ENCODE data around the gene AGAP1. TPM values are rescaled to one million over a fixed set of nuclear protein-coding genes. Genes with fewer than 3 reads are reported as not detected.

Gene AGAP1
- total and polyA plus RNA-seq, 2 donors: 1.7 to 3.0 TPM

DNA sequence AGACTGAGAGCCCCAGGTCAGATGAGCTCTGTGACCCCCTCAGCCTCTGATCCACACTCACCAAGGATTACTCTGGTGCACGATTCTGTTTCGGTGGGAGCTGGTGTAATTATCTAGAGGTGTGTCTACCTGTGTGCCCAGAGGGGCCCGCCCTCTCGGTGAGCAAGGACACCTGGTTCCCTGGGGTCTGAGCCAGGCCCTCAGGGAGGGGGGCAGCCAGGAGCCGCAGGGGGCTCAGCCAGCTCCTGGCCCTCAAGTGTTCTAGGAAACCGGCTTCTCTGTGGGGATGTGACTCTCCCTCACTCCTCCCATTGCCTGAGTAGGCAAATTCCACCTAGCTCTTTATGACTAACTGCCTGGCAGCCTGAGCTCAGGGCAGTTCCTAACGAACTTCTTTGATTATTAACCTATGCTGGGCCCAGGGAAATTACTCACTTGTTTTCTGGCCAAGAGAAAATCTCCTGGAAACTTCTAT lies 17.4 kb downstream of the AGAP1 start:
- Histone ChIP-seq H3K4me1 (ENCODE audit: control insufficient read depth in 2 of 2, insufficient read depth in 2 of 2, low read length in 2 of 2) (no peaks in the 10 kb centered on the region), H3K27me3 (ENCODE audit: control insufficient read depth in 2 of 2, insufficient read depth in 1 of 2, low read length in 1 of 2) (no peaks in the 10 kb centered on the region), H3K27ac (ENCODE audit: low read depth in 1 of 2, low read length in 1 of 2) (no peak overlapping the region), H3K9me3 (ENCODE audit: control insufficient read depth in 2 of 2, insufficient read depth in 1 of 2, low read length in 1 of 2) (no peaks in the 10 kb centered on the region), H3K36me3 (ENCODE audit: control insufficient read depth in 2 of 2, insufficient read depth in 2 of 2, low read length in 1 of 2) (no peaks in the 10 kb centered on the region), H3K4me3 (ENCODE audit: low read length in 2 of 2) (no peak overlapping the region)
- no peak for DNase-seq (ENCODE audit: low read depth in 6 of 9, low spot score in 9 of 9)
- 56% methylated on average over 7 of the region's 7 CpGs for WGBS

- H3K4me1 ChIP-seq (ENCODE audit: control insufficient read depth in 2 of 2, insufficient read depth in 2 of 2, low read length in 2 of 2): no peaks in the 10 kb centered on the region
- DNase-seq (ENCODE audit: low read depth in 6 of 9, low spot score in 9 of 9): no peak
- H3K36me3 ChIP-seq (ENCODE audit: control insufficient read depth in 2 of 2, insufficient read depth in 2 of 2, low read length in 1 of 2): no peaks in the 10 kb centered on the region
- H3K4me3 ChIP-seq (ENCODE audit: low read length in 2 of 2): no peak overlapping the region
- 93% methylated on average over 9 of the region's 9 CpGs for WGBS
- H3K9me3 ChIP-seq (ENCODE audit: control insufficient read depth in 2 of 2, insufficient read depth in 1 of 2, low read length in 1 of 2): no peaks in the 10 kb centered on the region
- H3K27ac ChIP-seq (ENCODE audit: low read depth in 1 of 2, low read length in 1 of 2): no peak overlapping the region
- no peaks in the 10 kb centered on the region for H3K27me3 ChIP-seq (ENCODE audit: control insufficient read depth in 2 of 2, insufficient read depth in 1 of 2, low read length in 1 of 2)
Observed at GRCh38 chr2:235511751-235512698, 18.2 kb downstream of the AGAP1 start.

DNA sequence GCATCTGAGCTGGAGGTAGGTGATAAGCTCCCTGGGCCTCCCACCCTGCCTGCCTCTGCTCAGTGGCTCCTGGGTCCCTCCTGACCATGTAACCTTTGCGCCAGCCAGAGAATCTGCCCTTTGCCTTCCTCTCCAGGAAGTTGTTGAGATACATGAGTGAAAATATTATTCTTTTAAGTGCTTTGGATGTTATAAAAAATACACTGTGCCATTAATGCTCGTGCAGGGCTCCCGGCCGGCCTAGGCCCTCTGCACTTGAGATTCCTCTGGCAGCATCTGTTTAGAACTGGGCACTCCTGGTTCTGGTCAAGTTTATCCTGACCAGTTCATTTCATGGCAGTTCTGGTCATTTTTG lies 18.8 kb downstream of the AGAP1 start:
- no peak for DNase-seq (ENCODE audit: low read depth in 6 of 9, low spot score in 9 of 9)
- WGBS: 97% methylated on average over 4 of the region's 4 CpGs
- H3K27ac ChIP-seq (ENCODE audit: low read depth in 1 of 2, low read length in 1 of 2): no peak overlapping the region

GRCh38 chr2:235513984-235514626 lies 20.3 kb downstream of the AGAP1 start:
- Histone ChIP-seq H3K4me3 (ENCODE audit: low read length in 2 of 2) (no peak overlapping the region), H3K27me3 (ENCODE audit: control insufficient read depth in 2 of 2, insufficient read depth in 1 of 2, low read length in 1 of 2) (no peaks in the 10 kb centered on the region), H3K27ac (ENCODE audit: low read depth in 1 of 2, low read length in 1 of 2) (no peak overlapping the region), H3K4me1 (ENCODE audit: control insufficient read depth in 2 of 2, insufficient read depth in 2 of 2, low read length in 2 of 2) (peaks cover 0 to 3% of the 10 kb centered on the region in 2 donors), H3K36me3 (ENCODE audit: control insufficient read depth in 2 of 2, insufficient read depth in 2 of 2, low read length in 1 of 2) (no peaks in the 10 kb centered on the region), H3K9me3 (ENCODE audit: control insufficient read depth in 2 of 2, insufficient read depth in 1 of 2, low read length in 1 of 2) (no peaks in the 10 kb centered on the region)
- DNase-seq (ENCODE audit: low read depth in 6 of 9, low spot score in 9 of 9): no peak
- 87% methylated on average over 14 of the region's 14 CpGs for WGBS

More for the DNA sequence above, 18.8 kb downstream of the AGAP1 start:
- Histone ChIP-seq H3K9me3 (ENCODE audit: control insufficient read depth in 2 of 2, insufficient read depth in 1 of 2, low read length in 1 of 2) (no peaks in the 10 kb centered on the region), H3K36me3 (ENCODE audit: control insufficient read depth in 2 of 2, insufficient read depth in 2 of 2, low read length in 1 of 2) (no peaks in the 10 kb centered on the region), H3K4me3 (ENCODE audit: low read length in 2 of 2) (no peak overlapping the region), H3K27me3 (ENCODE audit: control insufficient read depth in 2 of 2, insufficient read depth in 1 of 2, low read length in 1 of 2) (no peaks in the 10 kb centered on the region), H3K4me1 (ENCODE audit: control insufficient read depth in 2 of 2, insufficient read depth in 2 of 2, low read length in 2 of 2) (no peaks in the 10 kb centered on the region)

GRCh38 chr2:235514627-235515363 lies 21.0 kb downstream of the AGAP1 start:
- no peak overlapping the region for H3K4me3 ChIP-seq (ENCODE audit: low read length in 2 of 2)

DNA sequence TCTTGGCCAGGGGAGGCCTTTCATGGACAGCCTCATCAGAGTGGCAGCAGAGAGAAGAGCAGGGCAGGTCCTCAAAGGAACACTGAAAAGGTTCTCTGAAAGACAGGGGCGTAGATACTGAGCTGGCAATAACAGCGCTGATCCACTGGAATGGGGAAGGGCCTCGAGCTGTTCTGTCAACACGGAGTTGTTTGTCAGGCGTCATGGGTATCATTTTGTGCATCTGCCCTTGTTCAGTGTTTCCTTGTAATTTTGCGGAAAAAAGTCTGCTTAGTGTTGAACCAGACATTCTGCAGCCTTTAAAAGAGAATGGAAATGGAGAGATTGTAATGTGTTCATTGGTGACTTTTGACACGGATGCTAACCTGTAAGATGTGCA lies 21.5 kb downstream of the AGAP1 start:
- Histone ChIP-seq H3K27me3 (ENCODE audit: control insufficient read depth in 2 of 2, insufficient read depth in 1 of 2, low read length in 1 of 2) (no peaks in the 10 kb centered on the region), H3K4me1 (ENCODE audit: control insufficient read depth in 2 of 2, insufficient read depth in 2 of 2, low read length in 2 of 2) (peaks cover 0 to 3% of the 10 kb centered on the region in 2 donors), H3K36me3 (ENCODE audit: control insufficient read depth in 2 of 2, insufficient read depth in 2 of 2, low read length in 1 of 2) (no peaks in the 10 kb centered on the region), H3K27ac (ENCODE audit: low read depth in 1 of 2, low read length in 1 of 2) (no peak overlapping the region), H3K9me3 (ENCODE audit: control insufficient read depth in 2 of 2, insufficient read depth in 1 of 2, low read length in 1 of 2) (no peaks in the 10 kb centered on the region), H3K4me3 (ENCODE audit: low read length in 2 of 2) (no peak overlapping the region)
- WGBS: 96% methylated on average over 7 of the region's 7 CpGs
- no peak for DNase-seq (ENCODE audit: low read depth in 6 of 9, low spot score in 9 of 9)

More at GRCh38 chr2:235514627-235515363, 21.0 kb downstream of the AGAP1 start:
- no peak overlapping the region for H3K27ac ChIP-seq (ENCODE audit: low read depth in 1 of 2, low read length in 1 of 2)
- no peaks in the 10 kb centered on the region for H3K9me3 ChIP-seq (ENCODE audit: control insufficient read depth in 2 of 2, insufficient read depth in 1 of 2, low read length in 1 of 2)
- no peaks in the 10 kb centered on the region for H3K27me3 ChIP-seq (ENCODE audit: control insufficient read depth in 2 of 2, insufficient read depth in 1 of 2, low read length in 1 of 2)
- 93% methylated on average over 10 of the region's 10 CpGs for WGBS
- peaks cover 0 to 3% of the 10 kb centered on the region in 2 donors for H3K4me1 ChIP-seq (ENCODE audit: control insufficient read depth in 2 of 2, insufficient read depth in 2 of 2, low read length in 2 of 2)
- no peak for DNase-seq (ENCODE audit: low read depth in 6 of 9, low spot score in 9 of 9)
- no peaks in the 10 kb centered on the region for H3K36me3 ChIP-seq (ENCODE audit: control insufficient read depth in 2 of 2, insufficient read depth in 2 of 2, low read length in 1 of 2)

DNA sequence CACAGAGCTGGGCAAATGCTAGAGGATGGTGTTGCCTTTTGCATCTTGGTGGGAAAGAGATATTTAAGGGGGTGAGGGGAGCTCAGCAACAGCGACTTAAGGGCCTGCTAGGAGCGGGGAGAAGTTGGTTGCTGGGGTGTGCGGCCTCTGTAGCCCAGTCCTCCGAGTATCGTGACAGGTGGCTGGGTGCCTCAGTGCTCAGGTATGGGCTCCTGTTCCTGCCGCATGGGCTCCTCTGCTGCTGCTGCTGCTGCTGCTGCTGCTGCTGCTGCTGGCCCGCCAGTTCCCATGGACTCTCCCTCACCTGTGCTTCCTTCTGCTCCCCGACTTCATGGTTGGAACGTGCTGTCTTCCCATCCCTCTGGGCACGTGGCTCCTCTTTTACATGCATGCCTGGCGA lies 22.0 kb downstream of the AGAP1 start:
- no peaks in the 10 kb centered on the region for H3K27me3 ChIP-seq (ENCODE audit: control insufficient read depth in 2 of 2, insufficient read depth in 1 of 2, low read length in 1 of 2)
- WGBS: 96% methylated on average over 11 of the region's 11 CpGs
- DNase-seq (ENCODE audit: low read depth in 6 of 9, low spot score in 9 of 9): no peak

DNA sequence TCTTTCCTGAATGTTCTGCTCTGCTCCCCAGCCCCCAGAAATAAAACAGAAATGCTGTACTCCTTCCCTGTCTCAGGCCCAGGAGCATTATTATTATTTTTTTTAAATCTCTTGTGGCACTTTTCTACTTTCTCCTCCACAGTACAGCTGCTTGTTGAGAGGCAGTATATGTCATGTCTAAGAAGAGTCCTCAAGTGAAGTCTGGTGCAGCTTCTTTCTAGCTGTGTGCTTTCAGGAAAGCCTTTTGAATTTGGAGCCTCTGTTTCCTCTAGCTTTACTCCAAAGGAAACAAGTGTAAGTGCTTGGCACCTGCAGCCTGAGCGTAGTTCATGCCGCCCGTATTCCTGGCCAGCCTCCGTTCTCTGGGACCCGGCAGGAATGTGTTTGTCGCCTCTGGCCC lies 22.4 kb downstream of the AGAP1 start:
- 97% methylated on average over 6 of the region's 6 CpGs for WGBS
- no peak overlapping the region for H3K4me3 ChIP-seq (ENCODE audit: low read length in 2 of 2)
- H3K27me3 ChIP-seq (ENCODE audit: control insufficient read depth in 2 of 2, insufficient read depth in 1 of 2, low read length in 1 of 2): no peaks in the 10 kb centered on the region
- H3K9me3 ChIP-seq (ENCODE audit: control insufficient read depth in 2 of 2, insufficient read depth in 1 of 2, low read length in 1 of 2): no peaks in the 10 kb centered on the region
- peaks cover 0 to 3% of the 10 kb centered on the region in 2 donors for H3K4me1 ChIP-seq (ENCODE audit: control insufficient read depth in 2 of 2, insufficient read depth in 2 of 2, low read length in 2 of 2)
- H3K27ac ChIP-seq (ENCODE audit: low read depth in 1 of 2, low read length in 1 of 2): no peak overlapping the region
- no peak for DNase-seq (ENCODE audit: low read depth in 6 of 9, low spot score in 9 of 9)
- H3K36me3 ChIP-seq (ENCODE audit: control insufficient read depth in 2 of 2, insufficient read depth in 2 of 2, low read length in 1 of 2): no peaks in the 10 kb centered on the region

More for the DNA sequence above, 22.0 kb downstream of the AGAP1 start:
- H3K27ac ChIP-seq (ENCODE audit: low read depth in 1 of 2, low read length in 1 of 2): no peak overlapping the region
- H3K4me1 ChIP-seq (ENCODE audit: control insufficient read depth in 2 of 2, insufficient read depth in 2 of 2, low read length in 2 of 2): peaks cover 0 to 3% of the 10 kb centered on the region in 2 donors
- no peak overlapping the region for H3K4me3 ChIP-seq (ENCODE audit: low read length in 2 of 2)
- H3K36me3 ChIP-seq (ENCODE audit: control insufficient read depth in 2 of 2, insufficient read depth in 2 of 2, low read length in 1 of 2): no peaks in the 10 kb centered on the region
- no peaks in the 10 kb centered on the region for H3K9me3 ChIP-seq (ENCODE audit: control insufficient read depth in 2 of 2, insufficient read depth in 1 of 2, low read length in 1 of 2)
